Panc1 (cell line): Measurements from ENCODE around the gene YKT6. TPM values are rescaled to one million over a fixed set of nuclear protein-coding genes. Genes with fewer than 3 reads are reported as not detected.

Experiments
- ATAC-seq: fragments of 200-7000 bp; cut with Tn5 transposase; 2 replicates; pipeline ENCODE4 v1.9.1; 2020; ENCODE audit warnings: mild to moderate bottlenecking, moderate library complexity
- BruUV-seq: library from RNA; stranded (reverse); fragments of 400-500 nt; replicated peaks from 2 replicates; lab custom pipeline; 2021; lab: Mats Ljungman, UMichigan
- CTCF ChIA-PET: fragments of 300-600 bp; sonication (Branson Sonifier 250); formaldehyde crosslinking; loops from one replicate; lab custom pipeline; 2022; ENCODE audit warnings: antibody characterized with exemption; lab: Charles Lee
- POLR2A ChIA-PET: fragments of 300-600 bp; sonication (Branson Sonifier 250); formaldehyde crosslinking; loops from one replicate; lab custom pipeline; 2022; ENCODE audit warnings: antibody characterized with exemption; lab: Charles Lee
- DNase-seq: peaks from one replicate; pipeline ENCODE4 v3.0.0-alpha.2; 2010; ENCODE audit warnings: low read depth, low spot score
- H3K27ac ChIP-seq: 2 replicates; pipeline ENCODE4 v1.5.1; 2011; ENCODE audit warnings: mild to moderate bottlenecking, low read length, inconsistent platforms
- H3K27me3 ChIP-seq: fragments of 200-500 bp; sonication (Bioruptor generic); 2 replicates; pipeline ENCODE4 v1.6.0; 2014; ENCODE audit warnings: low read length, inconsistent platforms; ENCODE audit not compliant: control insufficient read depth, insufficient read depth
- H3K36me3 ChIP-seq: fragments of 200-500 bp; sonication (Bioruptor generic); 2 replicates; pipeline ENCODE4 v1.5.1; 2014; ENCODE audit warnings: inconsistent platforms, mild to moderate bottlenecking, low read length, moderate library complexity; ENCODE audit not compliant: control insufficient read depth, insufficient read depth
- H3K4me1 ChIP-seq: 2 replicates; pipeline ENCODE4 v1.5.1; 2011; ENCODE audit warnings: inconsistent platforms, mild to moderate bottlenecking, low read length, moderate library complexity; ENCODE audit not compliant: control insufficient read depth, insufficient read depth
- H3K4me3 ChIP-seq, 2 experiments: 2 replicates each; pipeline ENCODE4 v1.5.1; 2011 to 2012; ENCODE audit warnings: low read depth in 2 of 2, low read length in 2 of 2, mild to moderate bottlenecking in 2 of 2, inconsistent platforms in 1 of 2, moderate library complexity in 1 of 2
- H3K9me3 ChIP-seq: fragments of 200-500 bp; sonication (Bioruptor generic); 2 replicates; pipeline ENCODE4 v1.5.1; 2014; ENCODE audit warnings: low read depth, mild to moderate bottlenecking, inconsistent platforms, low read length, moderate library complexity; ENCODE audit not compliant: control insufficient read depth, insufficient read depth
- POLR2AphosphoS5 ChIP-seq: IDR thresholded peaks from 2 replicates; pipeline ENCODE4 v1.6.1; 2012; ENCODE audit warnings: mild to moderate bottlenecking, low read depth, low read length, moderate library complexity
- SIN3A ChIP-seq: IDR thresholded peaks from 2 replicates; pipeline ENCODE4 v1.6.1; 2012; ENCODE audit warnings: low read depth, mild to moderate bottlenecking, low read length, moderate library complexity, borderline replicate concordance; ENCODE audit not compliant: insufficient read depth
- TCF7L2 ChIP-seq: IDR thresholded peaks from 2 replicates; pipeline ENCODE4 v1.6.1; 2011; ENCODE audit warnings: mild to moderate bottlenecking, low read depth, low read length, inconsistent platforms
- in situ Hi-C: cut with HindIII; loops from 2 replicates; pipeline ENCODE4 v1.10.0; 2016; ENCODE audit warnings: low sequenced_read_pairs, low pct_unique_long_range_greater_than_20kb
- intact Hi-C: fragments of 100-400 bp; cut with micrococcal nuclease; formaldehyde crosslinking; loops from one replicate; pipeline ENCODE4 v1.10.0; 2022; ENCODE audit not compliant: unreplicated experiment
- total RNA-seq: library from RNA; stranded (reverse); gene quantifications from one replicate; pipeline ENCODE4 v1.2.1, GENCODE V29; 2021; ENCODE audit not compliant: unreplicated experiment
- TF ChIP-seq, protein P1 (sequence below): fragments of 450-650 bp; IDR thresholded peaks from 2 replicates; pipeline ENCODE4 v1.5.1; 2017; ENCODE audit warnings: mild to moderate bottlenecking
- TF ChIP-seq, protein P2 (sequence below), 2 experiments: IDR thresholded peaks; 2 replicates each; pipeline ENCODE4 v1.6.1; 2011 to 2012; ENCODE audit warnings: low read depth in 2 of 2, control low read depth in 1 of 2, low read length in 1 of 2, mild to moderate bottlenecking in 1 of 2, moderate library complexity in 1 of 2; ENCODE audit not compliant: insufficient read depth in 1 of 2

YKT6 gene
- total RNA-seq, 1 experiment from 2014 or later, result 207 TPM

DNA sequence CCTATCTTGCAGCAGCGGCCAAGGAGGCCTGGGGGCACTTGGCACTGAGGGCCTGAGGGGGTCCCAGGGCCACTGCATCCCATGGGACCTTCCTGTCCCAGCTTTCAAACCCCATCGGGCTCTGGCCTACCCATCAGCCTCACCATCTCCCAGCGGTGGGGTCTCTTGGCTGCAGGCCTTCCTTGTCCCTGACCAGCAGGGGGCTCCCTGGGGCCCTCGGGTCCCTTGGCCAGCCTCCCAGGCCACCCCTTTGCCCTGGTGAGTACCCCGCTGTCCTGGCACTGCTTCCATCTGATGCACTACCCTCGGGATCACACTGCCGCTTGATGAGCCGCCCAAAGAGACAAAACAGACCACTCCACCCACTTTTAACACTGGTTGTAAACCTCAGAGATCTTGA lies 43.5 kb downstream of the YKT6 start:
- no TSS peak for BruUV-seq
- no peak overlapping the region for H3K27ac ChIP-seq
- ChIA-PET CTCF (no interaction called here), POLR2A (no interaction called here)
- no peak overlapping the region for H3K4me3 ChIP-seq
- in situ Hi-C loops, result no loop called here
- no peaks in the 10 kb centered on the region for H3K9me3 ChIP-seq
- TF ChIP-seq TCF7L2, result no peak
- TF ChIP-seq, protein P1, sequence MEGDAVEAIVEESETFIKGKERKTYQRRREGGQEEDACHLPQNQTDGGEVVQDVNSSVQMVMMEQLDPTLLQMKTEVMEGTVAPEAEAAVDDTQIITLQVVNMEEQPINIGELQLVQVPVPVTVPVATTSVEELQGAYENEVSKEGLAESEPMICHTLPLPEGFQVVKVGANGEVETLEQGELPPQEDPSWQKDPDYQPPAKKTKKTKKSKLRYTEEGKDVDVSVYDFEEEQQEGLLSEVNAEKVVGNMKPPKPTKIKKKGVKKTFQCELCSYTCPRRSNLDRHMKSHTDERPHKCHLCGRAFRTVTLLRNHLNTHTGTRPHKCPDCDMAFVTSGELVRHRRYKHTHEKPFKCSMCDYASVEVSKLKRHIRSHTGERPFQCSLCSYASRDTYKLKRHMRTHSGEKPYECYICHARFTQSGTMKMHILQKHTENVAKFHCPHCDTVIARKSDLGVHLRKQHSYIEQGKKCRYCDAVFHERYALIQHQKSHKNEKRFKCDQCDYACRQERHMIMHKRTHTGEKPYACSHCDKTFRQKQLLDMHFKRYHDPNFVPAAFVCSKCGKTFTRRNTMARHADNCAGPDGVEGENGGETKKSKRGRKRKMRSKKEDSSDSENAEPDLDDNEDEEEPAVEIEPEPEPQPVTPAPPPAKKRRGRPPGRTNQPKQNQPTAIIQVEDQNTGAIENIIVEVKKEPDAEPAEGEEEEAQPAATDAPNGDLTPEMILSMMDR, result no peak; the same call in 1 of the 2 replicates
- no peak for TF ChIP-seq POLR2AphosphoS5
- TF ChIP-seq, protein P2, sequence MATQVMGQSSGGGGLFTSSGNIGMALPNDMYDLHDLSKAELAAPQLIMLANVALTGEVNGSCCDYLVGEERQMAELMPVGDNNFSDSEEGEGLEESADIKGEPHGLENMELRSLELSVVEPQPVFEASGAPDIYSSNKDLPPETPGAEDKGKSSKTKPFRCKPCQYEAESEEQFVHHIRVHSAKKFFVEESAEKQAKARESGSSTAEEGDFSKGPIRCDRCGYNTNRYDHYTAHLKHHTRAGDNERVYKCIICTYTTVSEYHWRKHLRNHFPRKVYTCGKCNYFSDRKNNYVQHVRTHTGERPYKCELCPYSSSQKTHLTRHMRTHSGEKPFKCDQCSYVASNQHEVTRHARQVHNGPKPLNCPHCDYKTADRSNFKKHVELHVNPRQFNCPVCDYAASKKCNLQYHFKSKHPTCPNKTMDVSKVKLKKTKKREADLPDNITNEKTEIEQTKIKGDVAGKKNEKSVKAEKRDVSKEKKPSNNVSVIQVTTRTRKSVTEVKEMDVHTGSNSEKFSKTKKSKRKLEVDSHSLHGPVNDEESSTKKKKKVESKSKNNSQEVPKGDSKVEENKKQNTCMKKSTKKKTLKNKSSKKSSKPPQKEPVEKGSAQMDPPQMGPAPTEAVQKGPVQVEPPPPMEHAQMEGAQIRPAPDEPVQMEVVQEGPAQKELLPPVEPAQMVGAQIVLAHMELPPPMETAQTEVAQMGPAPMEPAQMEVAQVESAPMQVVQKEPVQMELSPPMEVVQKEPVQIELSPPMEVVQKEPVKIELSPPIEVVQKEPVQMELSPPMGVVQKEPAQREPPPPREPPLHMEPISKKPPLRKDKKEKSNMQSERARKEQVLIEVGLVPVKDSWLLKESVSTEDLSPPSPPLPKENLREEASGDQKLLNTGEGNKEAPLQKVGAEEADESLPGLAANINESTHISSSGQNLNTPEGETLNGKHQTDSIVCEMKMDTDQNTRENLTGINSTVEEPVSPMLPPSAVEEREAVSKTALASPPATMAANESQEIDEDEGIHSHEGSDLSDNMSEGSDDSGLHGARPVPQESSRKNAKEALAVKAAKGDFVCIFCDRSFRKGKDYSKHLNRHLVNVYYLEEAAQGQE (IDR thresholded peaks at IDR 0.05; ENCODE audit: insufficient read depth in 1 of 2, low read depth in 2 of 2, low read length in 1 of 2), result no peak
- intact Hi-C loops, result loop anchor here (5.0 to 10.0 kb wide), 2 partner anchors 63 to 321 kb away; no protein-coding TSS in a partner anchor
- H3K27me3 ChIP-seq, result no peaks in the 10 kb centered on the region
- DNase-seq, result no peak
- ATAC-seq, result no peak
- 0 out of 2 replicates have a peak, but pooled peaks cover 3% of the 10 kb centered on the region for H3K4me1 ChIP-seq
- H3K36me3 ChIP-seq, result no peaks in the 10 kb centered on the region

- Histone ChIP-seq H3K4me1 (no peaks in the 10 kb centered on the region), H3K9me3 (no peaks in the 10 kb centered on the region), H3K27me3 (no peaks in the 10 kb centered on the region), H3K36me3 (no peaks in the 10 kb centered on the region), H3K4me3 (no peak overlapping the region), H3K27ac (no peak overlapping the region)
- no TSS peak for BruUV-seq
- DNase-seq (no peak), ATAC-seq (no peak)
- in situ Hi-C loops, result no loop called here
- POLR2A ChIA-PET, result no interaction called here
- CTCF ChIA-PET, result no interaction called here
- no peak for TF ChIP-seq POLR2AphosphoS5
- TF ChIP-seq, protein P2 (IDR thresholded peaks at IDR 0.05; ENCODE audit: insufficient read depth in 1 of 2, low read depth in 2 of 2, low read length in 1 of 2), result no peak
- no peak for TF ChIP-seq SIN3A
- TF ChIP-seq TCF7L2, result no peak
- TF ChIP-seq, protein P1, result no peak
- intact Hi-C loops, result loop anchor here (10.0 kb wide), 1 partner anchor 318 kb away; no protein-coding TSS in a partner anchor
These were observed 45.8 kb downstream of the YKT6 start for GRCh38 chr7:44246396-44247113.
